IPS-18c (cell line): Measurements from ENCODE around the gene DNMT3A.

ENCODE experiments used
- H3K4me3 ChIP-seq: 2 replicates; pipeline ENCODE4 v1.7.0; 2013; ENCODE audit warnings: low read depth, mild to moderate bottlenecking, low read length, moderate library complexity; ENCODE audit not compliant: insufficient read depth
- H3K9me3 ChIP-seq: one replicate; pipeline ENCODE4 v1.6.1; 2013; ENCODE audit warnings: mild to moderate bottlenecking, low read length, moderate library complexity; ENCODE audit not compliant: control insufficient read depth, insufficient read depth

The DNMT3A gene

DNA sequence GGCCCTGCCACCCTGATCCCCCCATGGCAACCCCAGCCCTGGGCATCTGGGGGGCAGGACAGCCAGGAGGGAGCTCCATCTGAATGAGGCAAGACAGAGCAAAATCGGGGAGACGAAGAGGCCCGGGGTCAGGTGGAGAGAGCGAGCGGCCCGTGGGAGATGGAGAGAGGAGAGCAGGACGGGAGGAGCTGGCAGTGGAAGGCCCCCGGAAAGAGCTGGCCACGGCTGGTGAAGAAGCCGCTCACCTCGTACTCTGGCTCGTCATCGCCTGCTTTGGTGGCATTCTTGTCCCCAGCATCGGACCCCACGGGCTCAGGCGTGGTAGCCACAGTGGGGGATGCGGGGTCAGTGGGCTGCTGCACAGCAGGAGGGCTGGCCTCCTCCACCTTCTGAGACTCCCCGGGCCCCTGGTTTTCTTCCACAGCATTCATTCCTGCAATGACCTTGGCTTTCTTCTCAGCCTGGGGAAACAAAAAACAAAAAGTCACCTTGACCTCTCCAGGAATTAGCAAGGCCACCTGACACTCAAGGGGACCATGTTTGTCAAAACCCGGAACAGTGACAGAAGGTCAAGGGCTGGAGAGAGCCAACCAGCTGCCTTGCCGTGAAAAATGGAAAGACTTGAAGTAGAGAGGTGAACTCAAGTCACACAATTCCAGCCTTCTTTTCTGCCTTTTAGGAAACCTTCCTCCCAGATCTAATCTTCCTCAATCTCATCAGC is 93.8 kb downstream of the DNMT3A start:
- no peak overlapping the region; the same call in 1 of the 2 replicates for H3K4me3 ChIP-seq
- no peaks in the 10 kb centered on the region for H3K9me3 ChIP-seq

DNA sequence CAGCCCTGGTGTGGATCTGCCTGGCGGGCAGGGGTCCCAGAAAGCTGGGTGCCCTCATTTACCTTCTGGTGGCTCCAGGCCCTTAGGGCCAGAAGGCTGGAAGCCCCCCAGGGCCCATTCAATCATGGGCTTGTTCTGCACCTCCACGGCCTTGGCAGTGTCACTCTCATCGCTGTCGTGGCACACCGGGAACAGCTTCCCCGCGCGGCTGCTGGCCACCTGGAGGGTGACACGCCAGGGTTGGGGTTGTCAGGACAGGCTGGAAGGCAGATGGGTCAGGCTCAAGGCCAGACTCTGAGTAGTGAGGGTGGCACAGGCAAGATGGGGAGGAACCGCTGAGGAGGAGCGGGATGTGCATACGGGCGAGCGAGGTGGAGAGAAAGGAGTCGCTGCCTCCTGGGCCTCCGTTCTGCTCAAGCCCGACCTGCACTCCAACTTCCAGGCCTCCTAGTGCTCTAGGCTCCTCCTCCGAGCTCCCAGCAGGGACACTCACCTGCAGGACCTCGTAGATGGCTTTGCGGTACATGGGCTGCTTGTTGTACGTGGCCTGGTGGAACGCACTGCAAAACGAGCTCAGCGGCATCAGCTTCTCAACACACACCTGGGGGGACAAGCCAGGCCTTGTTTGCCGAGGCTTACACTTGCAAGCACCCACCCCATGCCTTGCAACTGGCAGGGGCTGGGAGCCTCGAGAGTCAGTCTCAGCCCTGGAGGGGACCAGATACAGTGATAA is 95.0 kb downstream of the DNMT3A start:
- no peaks in the 10 kb centered on the region for H3K9me3 ChIP-seq
- H3K4me3 ChIP-seq, result no peak overlapping the region

DNA sequence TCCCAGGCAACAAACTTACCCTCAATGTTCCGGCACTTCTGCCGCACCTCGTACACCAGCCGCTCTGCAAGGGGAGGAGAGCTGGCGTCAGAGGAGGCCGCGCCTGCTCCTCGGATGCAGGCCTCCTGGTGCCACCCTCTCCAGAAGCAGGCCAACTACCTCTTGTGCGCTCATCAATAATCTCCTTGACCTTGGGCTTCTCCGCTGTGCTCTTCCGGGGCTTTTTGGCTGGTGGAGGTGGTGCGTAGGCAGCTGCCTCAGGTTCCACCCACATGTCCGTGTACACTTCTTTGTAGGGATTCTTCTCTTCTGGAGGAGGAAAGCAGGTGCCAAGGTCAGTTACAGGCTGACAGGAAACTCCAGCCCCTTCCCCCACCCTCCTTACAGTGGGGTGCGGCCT is 95.7 kb downstream of the DNMT3A start:
- no peaks in the 10 kb centered on the region for H3K9me3 ChIP-seq

DNA sequence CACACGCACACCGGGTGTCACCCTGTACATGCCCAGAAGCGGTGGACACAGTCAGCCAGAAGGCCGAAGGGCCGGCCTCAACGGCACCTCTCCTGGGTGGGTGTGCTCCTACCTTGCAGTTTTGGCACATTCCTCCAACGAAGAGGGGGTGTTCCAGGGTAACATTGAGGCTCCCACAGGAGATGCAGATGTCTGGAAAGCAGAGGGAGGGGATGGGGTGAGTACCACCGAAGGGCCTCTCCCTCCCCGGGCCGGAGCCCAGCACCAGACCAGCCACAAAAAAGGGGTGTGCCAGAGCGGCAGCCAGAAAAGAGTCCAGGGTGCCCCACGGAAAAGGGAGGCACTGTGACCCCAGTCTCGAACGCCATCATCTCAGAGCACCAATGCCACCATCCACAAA is 96.6 kb downstream of the DNMT3A start:
- Histone ChIP-seq H3K4me3 (no peak overlapping the region), H3K9me3 (no peaks in the 10 kb centered on the region)

More for the DNA sequence above, 95.7 kb downstream of the DNMT3A start:
- H3K4me3 ChIP-seq, result no peak overlapping the region

DNA sequence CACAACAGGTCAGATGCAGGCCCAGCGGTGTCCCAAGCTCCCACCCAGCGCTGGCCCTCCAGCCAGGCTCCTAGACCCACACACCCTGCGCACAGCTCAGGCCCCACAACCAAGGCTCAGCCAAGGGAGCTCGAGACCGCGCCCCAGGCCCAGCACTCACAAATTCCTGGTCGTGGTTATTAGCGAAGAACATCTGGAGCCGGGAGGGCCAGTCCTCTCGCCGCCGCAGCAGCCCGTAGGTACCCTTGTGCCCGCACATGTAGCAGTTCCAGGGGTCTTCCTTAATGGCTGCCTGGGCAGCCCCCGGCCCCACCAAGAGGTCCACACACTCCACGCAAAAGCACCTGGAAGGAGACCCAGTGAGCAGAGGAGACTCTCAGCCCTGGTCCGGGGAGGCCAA is 97.7 kb downstream of the DNMT3A start:
- Histone ChIP-seq H3K9me3 (no peaks in the 10 kb centered on the region), H3K4me3 (no peak overlapping the region)

DNA sequence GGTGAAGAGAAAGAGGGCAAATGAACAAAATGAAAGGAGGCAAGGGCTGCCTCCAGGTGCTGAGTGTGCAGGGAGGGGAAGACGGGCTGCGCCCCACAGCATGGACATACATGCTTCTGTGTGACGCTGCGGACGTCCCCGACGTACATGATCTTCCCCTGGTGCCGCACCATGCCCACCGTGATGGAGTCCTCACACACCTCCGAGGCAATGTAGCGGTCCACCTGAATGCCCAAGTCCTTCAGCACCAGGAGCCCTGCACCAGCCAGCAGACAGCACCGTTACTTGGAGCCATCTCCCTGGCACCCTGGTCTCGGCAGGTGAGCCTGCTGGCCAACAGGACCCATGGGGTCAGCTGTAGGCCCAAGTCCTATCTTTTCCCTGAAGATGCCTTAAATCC is 100.3 kb downstream of the DNMT3A start:
- Histone ChIP-seq H3K4me3 (no peak overlapping the region), H3K9me3 (no peaks in the 10 kb centered on the region)

DNA sequence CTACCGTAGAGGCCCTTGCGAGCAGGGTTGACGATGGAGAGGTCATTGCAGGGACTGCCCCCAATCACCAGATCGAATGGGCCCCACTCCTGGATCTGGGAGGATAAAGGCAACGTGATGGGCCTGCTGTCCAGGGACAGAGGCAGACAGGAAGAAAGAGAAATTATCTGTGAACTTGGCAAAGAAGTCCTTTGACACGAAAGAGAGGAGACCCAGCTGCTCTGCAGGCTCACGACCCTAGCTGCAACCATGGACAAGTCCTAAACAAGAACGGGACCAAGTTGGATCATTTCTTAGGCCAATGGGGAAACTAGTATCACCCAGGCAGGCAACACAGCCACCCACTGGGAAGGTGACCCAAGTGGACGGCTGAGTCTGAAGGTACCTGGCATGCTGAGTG is 101.1 kb downstream of the DNMT3A start:
- Histone ChIP-seq H3K4me3 (no peak overlapping the region), H3K9me3 (no peaks in the 10 kb centered on the region)

DNA sequence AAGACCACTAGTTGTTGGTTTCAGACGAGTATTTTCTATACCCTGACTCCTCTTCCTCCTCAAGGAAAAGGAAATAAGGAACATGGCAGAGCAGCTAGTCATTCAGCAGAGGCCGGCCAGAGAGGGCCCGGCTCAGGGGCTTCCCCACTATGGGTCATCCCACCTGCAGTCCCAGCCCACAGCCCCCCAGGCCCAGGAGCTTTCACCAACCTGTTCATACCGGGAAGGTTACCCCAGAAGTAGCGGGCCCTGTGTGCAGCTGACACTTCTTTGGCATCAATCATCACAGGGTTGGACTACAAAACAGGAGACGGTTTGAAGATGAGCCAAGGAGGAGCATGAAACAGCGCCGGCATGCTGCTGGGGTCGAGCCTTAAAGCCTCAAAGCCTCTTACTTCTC is 102.8 kb downstream of the DNMT3A start:
- no peaks in the 10 kb centered on the region for H3K9me3 ChIP-seq
- no peak overlapping the region for H3K4me3 ChIP-seq

DNA sequence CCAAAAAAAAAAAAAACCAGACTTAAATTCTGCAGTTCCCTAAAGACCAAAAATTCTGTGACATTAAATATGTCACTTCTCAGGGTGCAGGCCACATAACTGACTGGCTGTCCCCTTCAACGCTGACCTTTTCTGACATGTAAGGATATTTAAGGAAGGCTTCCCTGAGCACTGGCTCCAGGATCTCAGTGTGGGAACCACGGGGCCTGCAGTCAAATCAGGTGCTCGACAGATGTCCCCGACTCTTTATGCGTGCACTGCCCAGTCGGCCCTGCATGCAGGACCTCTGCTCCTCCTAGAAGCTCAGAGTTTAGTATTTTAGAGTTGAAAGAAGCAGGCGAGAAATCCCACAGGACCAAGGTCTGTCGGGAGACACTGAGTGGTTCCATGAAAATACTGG is 104.0 kb downstream of the DNMT3A start:
- Histone ChIP-seq H3K4me3 (no peak overlapping the region), H3K9me3 (no peaks in the 10 kb centered on the region)

DNA sequence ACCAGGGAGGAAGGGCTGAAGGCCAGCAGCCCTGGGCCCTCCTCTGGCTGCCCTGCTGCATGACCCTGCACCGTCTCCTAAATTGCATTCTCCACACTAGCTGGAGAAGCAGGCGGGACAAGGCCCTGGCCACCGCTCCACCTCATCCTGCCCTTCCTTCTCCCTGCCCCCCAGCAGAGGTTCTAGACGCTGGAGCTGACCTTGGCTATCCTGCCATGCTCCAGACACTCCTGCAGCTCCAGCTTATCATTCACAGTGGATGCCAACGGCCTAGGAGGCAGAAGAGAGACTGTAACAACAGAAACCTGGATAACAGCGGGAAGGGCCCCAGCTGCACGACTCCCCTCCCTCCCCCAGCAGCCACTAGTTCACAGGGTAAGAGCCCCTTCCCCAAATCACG is 105.0 kb downstream of the DNMT3A start:
- Histone ChIP-seq H3K9me3 (no peaks in the 10 kb centered on the region), H3K4me3 (no peak overlapping the region)

DNA sequence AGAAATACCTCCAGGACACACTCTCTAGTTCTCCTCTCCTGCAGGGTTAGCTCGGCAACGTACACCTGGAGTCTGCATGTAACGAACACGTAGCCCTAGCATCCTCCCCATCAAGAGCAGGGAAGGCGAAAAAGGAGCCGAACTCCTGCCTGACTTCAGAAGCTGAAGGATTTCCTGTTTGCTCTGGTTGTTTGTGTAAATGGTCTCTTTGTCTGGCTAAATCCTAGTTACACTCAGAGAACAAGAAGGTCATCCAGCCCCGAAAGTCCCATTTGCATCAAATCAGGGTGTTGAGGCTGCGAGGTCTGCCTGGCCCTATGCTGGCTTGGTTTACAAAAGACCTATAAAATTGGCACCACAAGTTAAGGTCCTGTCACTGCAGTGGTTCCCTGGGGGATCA is 107.0 kb downstream of the DNMT3A start:
- no peaks in the 10 kb centered on the region for H3K9me3 ChIP-seq
- H3K4me3 ChIP-seq, result no peak overlapping the region

DNA sequence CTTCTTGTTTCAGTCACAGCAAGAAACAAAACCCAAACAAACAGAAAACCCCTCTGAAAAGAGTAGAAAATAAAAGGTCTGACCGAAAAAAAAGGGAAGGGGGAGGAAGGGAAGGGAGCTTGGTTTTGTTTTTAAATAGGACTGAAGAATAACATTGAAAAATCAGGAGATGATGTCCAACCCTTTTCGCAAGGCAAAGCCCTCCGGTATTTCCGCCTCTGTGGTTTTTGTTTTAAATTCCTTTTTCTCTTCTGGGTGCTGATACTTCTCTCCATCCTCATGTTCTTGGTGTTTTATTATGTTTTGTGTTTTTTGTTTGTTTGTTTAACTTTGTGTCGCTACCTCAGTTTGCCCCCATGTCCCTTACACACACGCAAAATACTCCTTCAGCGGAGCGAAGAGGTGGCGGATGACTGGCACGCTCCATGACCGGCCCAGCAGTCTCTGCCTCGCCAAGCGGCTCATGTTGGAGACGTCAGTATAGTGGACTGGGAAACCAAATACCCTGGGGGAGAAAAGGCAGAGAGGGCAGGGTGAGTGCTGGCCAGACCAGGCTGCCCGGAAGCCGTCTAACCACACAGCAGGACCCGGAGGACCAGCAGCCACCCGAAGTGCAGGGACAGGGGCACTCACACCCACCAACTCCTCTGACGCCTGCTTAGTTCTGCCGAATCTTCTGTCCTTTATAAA is 107.7 kb downstream of the DNMT3A start:
- no peaks in the 10 kb centered on the region for H3K9me3 ChIP-seq
- H3K4me3 ChIP-seq, result no peak overlapping the region

DNA sequence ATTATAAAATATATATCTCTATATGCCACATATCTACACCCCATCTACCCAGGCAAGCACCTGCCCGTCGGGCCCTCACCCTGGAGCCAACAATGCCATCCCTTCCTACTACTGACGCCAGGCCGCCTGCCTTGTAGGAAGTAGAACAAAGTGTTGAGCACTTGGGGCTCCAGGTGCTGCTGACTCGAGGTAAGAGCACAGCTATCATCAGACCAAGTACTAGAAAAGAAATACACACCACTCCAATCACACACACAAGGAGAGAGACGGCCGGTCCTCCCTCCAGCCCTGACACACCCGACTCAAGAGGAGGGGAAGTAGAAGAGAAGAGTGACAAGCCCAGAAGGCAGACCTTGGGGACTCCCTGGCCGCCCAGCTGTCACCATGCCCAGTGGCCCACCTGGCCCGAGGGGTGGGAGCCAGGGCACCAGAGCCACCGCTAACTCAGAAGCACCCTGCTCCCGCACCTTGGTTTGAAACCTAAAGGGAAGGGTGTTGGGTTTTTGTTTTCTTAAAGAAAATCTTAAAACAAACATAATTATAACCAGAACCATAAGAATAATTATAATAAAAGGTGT is 109.4 kb downstream of the DNMT3A start:
- Histone ChIP-seq H3K4me3 (no peak overlapping the region), H3K9me3 (no peaks in the 10 kb centered on the region)

DNA sequence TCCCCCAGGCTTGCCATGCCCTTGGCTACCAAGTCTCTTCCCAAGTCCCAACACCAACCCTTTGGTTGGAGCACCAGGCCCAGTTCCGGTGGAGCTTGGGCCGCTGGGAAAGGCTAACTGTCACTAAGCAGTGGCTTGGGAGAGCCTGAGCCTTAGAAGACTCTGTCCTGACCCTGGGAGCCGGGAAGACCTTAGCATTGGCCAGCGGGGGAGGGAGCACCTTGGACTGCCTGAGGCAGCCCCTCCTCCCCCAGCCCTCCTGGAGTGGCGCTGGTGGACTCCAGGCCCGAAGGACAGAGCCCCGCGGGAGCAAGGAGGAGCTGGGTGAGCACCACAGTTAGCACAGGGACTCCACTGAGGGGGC is 110.8 kb downstream of the DNMT3A start:
- Histone ChIP-seq H3K4me3 (no peak overlapping the region), H3K9me3 (no peaks in the 10 kb centered on the region)

DNA sequence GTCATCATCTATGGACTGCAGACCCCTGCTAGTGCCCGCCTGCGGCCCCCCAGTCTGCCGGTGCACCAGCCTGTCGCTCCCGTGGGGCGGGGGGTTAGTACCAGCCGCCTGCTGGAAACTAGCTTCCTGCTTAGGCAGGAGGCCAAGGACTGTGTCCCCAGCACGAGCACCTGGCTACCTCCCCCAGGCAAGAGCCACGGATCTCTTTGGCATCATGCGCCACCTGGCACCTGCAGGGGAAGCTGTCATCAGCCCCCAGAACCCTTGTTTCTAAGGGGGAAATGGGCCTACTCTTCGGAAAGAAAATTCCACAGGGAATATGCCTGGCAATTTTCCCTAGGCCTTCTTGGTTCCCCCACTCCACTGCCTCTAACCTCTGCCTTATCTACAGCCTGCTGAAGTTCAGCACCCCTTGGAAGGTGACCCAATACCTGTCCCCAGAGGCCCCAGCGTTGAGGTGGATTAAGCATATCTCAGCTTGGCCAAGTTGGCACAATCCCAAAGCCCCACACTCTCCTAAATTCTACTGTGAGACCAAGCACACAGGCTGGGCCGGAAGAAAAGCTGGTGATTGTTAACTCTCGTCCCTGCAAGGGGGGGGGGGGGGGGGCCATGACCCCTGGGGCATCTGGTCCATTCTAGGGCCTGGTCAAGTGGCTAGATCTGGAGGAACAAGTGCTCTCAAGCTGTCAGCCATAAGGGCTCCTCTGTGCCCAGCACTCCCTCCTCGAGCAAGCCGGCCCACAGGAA is 111.4 kb downstream of the DNMT3A start:
- H3K4me3 ChIP-seq, result no peak overlapping the region
- H3K9me3 ChIP-seq, result no peaks in the 10 kb centered on the region

DNA sequence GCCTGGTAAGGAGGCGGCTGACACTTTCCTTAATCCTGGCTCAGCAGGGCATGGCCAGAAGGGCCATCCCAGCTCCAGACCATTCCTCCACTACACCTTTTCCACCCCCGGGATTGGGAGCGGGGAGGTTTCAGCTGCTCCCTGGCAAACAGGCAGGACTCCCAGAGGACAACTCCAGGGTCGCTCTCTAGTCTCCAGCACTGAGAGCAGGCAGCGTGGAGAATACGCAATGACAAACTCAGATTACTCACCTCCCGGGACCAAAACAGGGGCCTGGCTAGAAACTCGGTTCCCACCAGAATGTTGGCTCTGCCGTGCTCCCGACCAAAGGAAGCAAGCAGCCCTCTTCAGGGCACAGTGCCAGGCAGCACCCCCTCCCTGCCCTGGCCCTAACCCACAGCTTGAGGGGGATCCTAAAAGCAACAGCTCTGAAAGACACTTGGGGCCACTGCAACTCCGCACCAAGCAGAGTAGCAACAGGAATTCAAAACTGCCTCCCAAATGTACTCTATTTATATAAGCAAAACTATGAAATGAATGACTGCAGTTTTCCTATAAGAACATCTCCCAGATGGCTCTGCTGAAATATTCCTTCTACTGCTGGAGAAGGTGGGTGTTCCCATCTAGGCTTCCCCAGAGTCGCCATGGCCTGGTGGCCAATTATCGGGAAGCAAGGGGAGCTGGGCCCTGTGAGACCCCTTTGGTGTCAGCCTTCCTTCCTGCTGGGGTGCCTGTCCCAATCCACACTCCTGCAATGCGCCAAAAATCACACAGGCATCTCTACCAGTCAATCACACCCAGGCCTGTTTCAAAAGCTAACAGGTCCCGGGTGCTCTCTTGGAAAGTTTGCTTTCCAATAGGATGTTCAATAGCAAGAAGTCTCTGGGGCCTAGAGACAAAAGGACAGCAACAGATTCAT is 112.2 kb downstream of the DNMT3A start:
- no peaks in the 10 kb centered on the region for H3K9me3 ChIP-seq
- no peak overlapping the region for H3K4me3 ChIP-seq
